Cardiac muscle cell (in vitro differentiated cells and primary cell): ENCODE results near the gene FSCN2. TPM values are rescaled to one million over a fixed set of nuclear protein-coding genes. Genes with fewer than 3 reads are reported as not detected.

Experiments used
- DNase-seq, 2 donors: peaks; one replicate each; pipeline versions ENCODE4 v3.0.0 to v3.0.0-alpha.2; 2010 to 2017; ENCODE audit warnings: low read depth in 1 of 2, low spot score in 1 of 2
- H3K27ac ChIP-seq: fragments of 200-600 bp; sonication (generic); 2 replicates; pipeline ENCODE4 v1.5.1; 2016
- H3K27me3 ChIP-seq: fragments of 200-600 bp; sonication (generic); 2 replicates; pipeline ENCODE4 v1.6.0; 2016; ENCODE audit warnings: control low read depth
- H3K36me3 ChIP-seq: fragments of 200-600 bp; sonication (generic); 2 replicates; pipeline ENCODE4 v1.5.1; 2016; ENCODE audit warnings: control low read depth
- H3K4me1 ChIP-seq: fragments of 200-600 bp; sonication (generic); 2 replicates; pipeline ENCODE4 v1.8.1; 2017; ENCODE audit warnings: low read depth, mild to moderate bottlenecking, mixed run types
- H3K4me3 ChIP-seq: fragments of 200-600 bp; sonication (generic); 2 replicates; pipeline ENCODE4 v1.5.1; 2016; ENCODE audit warnings: mild to moderate bottlenecking
- H3K9me3 ChIP-seq: fragments of 200-600 bp; sonication (generic); 2 replicates; pipeline ENCODE4 v1.5.1; 2017; ENCODE audit warnings: low read depth, mild to moderate bottlenecking, control low read depth
- polyA plus RNA-seq: library from polyadenylated mRNA; unstranded; fragments of >200 nt; fragmentation: Nextera tagmentation; extraction: Ambion mirVana; gene quantifications from 2 replicates; pipeline ENCODE4 v1.2.1, GENCODE V29; 2016
- total RNA-seq: library from RNA; depleted of rRNA; stranded (reverse); fragments of >200 nt; gene quantifications from 2 replicates; pipeline ENCODE4 v1.2.3, GENCODE V29; 2016
- TF ChIP-seq, protein P1 (sequence below): IDR thresholded peaks from 2 replicates; pipeline ENCODE4 v1.5.1; 2012; ENCODE audit warnings: low read depth, mild to moderate bottlenecking, low read length

Gene FSCN2
- total and polyA plus RNA-seq, 2 experiments from 2014 or later: 1.5 to 9.0 TPM

DNA sequence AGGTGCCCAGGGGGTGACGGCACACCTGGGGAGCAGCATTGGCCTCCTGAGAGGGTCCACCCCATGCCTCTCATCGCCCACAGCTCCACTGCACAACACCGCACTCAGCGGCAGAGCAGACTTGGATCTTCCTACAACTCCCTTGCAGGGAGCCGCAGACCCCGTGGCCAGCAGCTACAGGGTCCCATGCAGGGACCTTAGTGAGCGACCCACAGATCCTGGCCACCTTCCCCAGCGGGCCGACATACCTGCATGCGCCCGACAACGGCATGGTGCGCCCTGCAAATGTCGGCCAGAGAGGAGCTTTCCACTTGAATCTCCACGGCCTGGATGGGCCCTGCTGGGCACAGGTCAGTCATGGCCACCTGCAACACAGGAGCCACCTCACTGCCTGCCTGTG lies 15.6 kb downstream of the FSCN2 start:
- no peak for DNase-seq
- Histone ChIP-seq H3K27ac (no peak overlapping the region), H3K4me3 (no peak overlapping the region), H3K36me3 (peaks cover 21% of the 10 kb centered on the region), H3K9me3 (no peaks in the 10 kb centered on the region), H3K4me1 (no peaks in the 10 kb centered on the region), H3K27me3 (no peaks in the 10 kb centered on the region)
- TF ChIP-seq, protein P1, sequence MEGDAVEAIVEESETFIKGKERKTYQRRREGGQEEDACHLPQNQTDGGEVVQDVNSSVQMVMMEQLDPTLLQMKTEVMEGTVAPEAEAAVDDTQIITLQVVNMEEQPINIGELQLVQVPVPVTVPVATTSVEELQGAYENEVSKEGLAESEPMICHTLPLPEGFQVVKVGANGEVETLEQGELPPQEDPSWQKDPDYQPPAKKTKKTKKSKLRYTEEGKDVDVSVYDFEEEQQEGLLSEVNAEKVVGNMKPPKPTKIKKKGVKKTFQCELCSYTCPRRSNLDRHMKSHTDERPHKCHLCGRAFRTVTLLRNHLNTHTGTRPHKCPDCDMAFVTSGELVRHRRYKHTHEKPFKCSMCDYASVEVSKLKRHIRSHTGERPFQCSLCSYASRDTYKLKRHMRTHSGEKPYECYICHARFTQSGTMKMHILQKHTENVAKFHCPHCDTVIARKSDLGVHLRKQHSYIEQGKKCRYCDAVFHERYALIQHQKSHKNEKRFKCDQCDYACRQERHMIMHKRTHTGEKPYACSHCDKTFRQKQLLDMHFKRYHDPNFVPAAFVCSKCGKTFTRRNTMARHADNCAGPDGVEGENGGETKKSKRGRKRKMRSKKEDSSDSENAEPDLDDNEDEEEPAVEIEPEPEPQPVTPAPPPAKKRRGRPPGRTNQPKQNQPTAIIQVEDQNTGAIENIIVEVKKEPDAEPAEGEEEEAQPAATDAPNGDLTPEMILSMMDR: no peak

DNA sequence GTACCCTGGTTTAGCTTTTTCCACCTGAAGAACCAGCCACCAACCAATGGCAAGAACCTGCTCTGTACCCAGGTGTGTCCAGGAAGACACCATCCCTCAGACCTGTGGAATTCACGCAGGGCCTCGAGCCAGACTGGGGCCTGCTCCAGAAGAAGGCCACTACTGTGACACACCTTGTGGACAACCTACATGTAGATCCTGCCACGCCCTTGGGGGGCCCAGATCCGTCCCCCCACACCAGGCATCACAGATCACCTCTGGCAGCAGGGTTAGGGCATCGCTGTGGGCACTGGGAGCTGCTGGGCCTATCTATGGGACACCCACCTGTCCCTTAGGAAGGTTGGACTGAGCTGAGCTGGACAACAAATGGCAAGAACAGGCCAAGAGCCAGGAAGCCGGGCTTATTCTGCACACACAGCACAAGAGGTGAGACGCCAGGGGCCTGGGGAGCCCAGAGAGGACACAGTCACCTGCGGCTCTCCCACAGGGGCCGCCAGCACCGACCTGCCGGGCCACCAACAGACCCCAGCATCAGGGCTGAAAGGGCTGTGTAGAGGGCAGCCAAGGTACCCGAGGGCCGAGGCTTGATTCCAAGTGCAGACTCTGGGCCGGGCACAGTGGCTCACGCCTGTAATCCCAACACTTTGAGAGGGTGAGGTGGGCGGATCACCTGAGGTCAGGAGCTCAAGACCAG lies 16.3 kb downstream of the FSCN2 start:
- Histone ChIP-seq H3K36me3 (peaks cover 21% of the 10 kb centered on the region), H3K4me1 (no peaks in the 10 kb centered on the region), H3K27me3 (no peaks in the 10 kb centered on the region), H3K27ac (no peak overlapping the region), H3K9me3 (no peaks in the 10 kb centered on the region), H3K4me3 (no peak overlapping the region)
- TF ChIP-seq, protein P1: no peak
- no peak for DNase-seq

DNA sequence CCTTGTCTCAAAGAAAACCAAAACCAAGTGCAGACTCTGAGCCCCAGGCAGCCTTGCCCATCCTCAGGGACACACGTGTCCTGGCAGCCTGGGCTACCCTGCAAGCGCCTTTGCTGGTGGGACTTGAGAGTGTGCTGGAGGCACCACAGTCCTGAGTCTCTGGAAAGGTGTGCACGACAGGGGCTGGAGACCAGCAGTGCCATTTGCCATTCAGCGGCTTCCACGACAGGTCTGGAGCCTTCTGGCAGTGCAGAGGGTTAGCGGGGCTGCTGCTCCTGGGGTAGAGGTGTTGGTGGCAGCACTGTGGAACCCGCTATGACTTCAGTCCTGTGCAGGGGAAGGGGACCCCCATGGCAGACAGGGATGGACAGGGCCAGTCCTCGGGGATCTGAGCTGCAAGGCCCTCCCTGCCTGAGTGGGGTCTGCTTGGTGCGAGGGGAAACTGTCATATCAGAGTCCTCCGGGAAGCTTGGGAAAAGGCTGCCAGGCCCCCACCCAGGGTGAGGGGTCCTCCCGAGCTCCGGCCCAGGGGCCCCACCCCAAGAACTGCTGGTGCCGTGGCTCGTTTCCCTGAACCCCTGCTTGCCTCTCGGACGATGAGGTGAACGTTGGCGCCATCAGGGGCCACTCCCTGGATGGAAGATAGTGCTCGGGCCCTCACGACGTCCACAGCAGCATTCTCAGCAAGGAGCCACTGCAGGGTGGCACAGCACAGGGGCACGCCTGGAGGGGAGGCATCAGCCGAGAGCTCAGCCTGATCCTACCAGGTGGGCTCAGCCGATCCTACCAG lies 17.2 kb downstream of the FSCN2 start:
- Histone ChIP-seq H3K27ac (no peak overlapping the region), H3K27me3 (no peaks in the 10 kb centered on the region), H3K4me3 (no peak overlapping the region), H3K36me3 (peaks cover 25% of the 10 kb centered on the region), H3K4me1 (no peaks in the 10 kb centered on the region), H3K9me3 (no peaks in the 10 kb centered on the region)
- TF ChIP-seq, protein P1: no peak
- no peak for DNase-seq

DNA sequence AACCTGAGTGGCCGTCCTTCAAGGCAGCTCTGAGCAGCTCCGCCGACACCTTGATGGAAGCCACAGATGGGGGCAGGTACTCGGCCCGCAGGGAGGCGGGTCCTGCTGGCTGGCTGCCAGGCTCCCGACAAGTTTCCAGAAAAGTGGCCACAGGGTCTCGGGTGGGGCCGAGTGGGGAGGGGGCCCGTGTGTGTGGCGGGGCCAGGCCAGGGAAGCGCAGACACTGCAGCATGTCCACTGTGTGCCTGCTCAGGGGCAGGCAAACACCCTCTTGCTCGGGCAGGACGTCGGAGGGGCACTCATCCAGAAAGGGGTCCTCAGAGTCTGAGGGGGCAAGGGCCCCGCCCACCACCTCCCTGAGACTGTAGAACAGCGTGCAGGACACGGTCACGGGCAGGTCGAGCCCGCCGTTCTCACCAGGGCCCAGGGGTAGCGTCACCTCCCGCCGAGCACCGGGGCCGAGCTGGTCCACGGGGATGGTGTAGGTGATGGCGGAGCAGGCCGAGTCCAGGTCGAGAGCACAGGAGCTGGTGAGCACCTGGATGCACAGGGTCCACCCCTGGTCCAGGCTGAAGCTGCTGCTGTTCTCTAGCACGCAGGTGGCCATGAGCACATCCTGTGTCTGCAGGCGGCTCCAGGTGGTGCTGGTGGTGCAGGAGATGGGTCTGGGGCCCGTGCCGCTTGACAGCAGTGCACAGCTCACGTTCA lies 18.9 kb downstream of the FSCN2 start:
- Histone ChIP-seq H3K4me1 (peaks cover 4% of the 10 kb centered on the region), H3K27me3 (no peaks in the 10 kb centered on the region), H3K27ac (no peak overlapping the region), H3K4me3 (no peak overlapping the region), H3K9me3 (no peaks in the 10 kb centered on the region), H3K36me3 (peaks cover 21% of the 10 kb centered on the region)
- no peak for DNase-seq
- TF ChIP-seq, protein P1: no peak

DNA sequence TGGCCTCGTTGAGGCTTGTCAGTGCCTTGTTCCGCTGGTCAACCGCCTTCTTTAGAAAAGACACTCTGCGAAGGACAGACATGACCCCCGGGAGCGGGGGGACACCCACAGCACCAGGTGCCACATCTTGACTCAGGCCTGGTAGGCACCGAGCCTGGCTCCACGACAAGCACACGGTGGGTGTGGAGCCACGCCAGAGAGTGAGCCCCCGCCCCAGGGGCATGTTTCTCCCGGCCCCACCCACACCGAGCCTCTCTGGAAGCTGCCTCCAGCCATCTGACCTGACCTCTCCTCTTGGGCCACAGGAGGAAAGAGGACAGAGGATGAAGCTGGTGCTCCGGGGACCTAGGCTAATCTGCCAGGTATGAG lies 19.4 kb downstream of the FSCN2 start:
- Histone ChIP-seq H3K9me3 (no peaks in the 10 kb centered on the region), H3K36me3 (peaks cover 21% of the 10 kb centered on the region), H3K27me3 (no peaks in the 10 kb centered on the region), H3K4me1 (peaks cover 4% of the 10 kb centered on the region), H3K4me3 (no peak overlapping the region), H3K27ac (no peak overlapping the region)
- TF ChIP-seq, protein P1: no peak
- no peak for DNase-seq
